GM18508 (cell line): Measurements from ENCODE around the gene CEP131.

ENCODE experiments used
- ATAC-seq: cut with Tn5 transposase; IDR thresholded peaks from one replicate; pipeline ENCODE4 v1.9.1; 2021; ENCODE audit warnings: moderate number of reproducible peaks; ENCODE audit not compliant: insufficient read depth, unreplicated experiment

The CEP131 gene

DNA sequence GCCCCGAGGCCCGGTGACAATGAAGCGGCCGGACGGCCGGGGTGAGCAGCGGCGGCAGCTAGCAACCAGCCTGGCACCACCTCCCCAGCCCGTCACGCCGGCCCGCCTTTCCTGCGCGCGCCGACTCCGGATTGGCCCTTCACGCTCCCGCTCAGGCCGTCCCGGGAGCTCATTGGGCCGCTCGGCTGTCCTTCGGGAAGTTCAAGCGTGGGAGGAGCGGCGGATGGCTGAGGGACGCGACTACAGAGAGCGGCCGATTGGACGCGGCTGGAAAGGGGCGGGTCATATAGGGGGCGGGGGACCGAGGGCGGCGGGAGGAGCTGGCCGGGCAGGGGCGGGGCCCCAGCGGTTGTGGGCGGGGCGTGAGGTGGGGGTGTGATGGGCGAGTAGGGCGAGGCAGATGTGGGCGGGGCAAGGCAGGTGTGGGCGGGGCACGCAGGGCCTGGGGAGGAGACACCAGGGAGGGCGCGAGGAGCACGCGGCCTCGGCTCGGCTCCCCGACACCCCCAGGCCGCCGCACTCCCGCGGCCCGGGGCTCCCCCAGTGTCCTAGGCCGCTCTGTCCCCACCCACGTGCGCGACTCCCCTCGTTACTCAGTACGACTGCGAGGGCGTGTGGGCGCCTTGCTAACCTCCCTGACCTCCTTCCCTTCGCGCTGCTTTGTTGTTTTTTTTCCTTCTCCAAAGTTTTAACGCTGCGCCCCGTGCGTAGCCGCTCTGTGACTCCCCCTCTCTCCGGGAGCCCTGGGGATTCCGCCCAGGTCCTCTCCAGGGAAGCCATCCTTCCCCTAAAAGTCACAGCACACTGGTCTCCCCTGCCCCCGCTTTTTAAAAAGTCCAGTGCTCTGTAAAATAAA, at the start of gene CEP131:
Gene CEP131 (minus strand): TSS at position 60 of the 856 bp plus-strand sequence. CDS start 2,909 bp downstream, outside the sequence.
- peak; percentile 67 for ATAC-seq

DNA sequence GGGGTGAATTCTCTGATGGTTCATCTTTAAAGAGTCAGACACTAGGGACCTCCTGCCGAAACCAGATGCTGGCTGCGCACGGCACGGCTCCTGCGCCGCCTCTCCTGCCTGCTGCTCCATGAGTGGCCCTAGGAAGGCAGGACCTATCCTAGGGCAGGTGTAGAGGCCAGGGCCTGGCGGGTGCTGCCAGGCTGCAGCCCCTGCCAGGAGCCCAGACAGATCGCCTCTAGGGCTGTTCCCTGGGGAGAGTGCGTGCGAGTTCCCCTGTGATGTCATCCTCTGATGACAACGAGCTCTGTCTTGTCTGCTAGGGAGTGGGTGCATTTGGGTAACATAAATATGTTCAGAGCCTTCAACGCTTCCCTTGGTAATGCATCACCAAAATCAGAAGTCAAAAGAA, 48.5 kb upstream of the CEP131 start:
- ATAC-seq: no peak

DNA sequence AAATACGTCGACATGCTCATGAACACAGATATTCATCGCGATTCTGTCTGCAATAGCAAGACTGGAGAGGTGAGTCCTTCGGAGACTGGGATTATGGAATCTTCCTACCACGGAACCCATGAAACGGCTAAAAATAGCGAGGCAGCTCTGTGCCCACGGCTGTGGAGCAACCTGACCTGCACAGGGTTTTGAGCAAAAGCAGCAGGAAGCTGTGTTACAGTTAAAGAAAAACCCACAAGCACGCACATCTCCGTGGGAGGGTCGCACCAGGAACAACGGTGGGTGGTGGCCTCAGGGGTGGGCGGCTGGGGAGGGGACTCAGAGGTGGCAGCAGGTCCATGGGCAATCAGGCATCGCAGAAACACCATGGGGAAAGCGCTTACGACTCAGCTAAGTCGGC, 47.5 kb upstream of the CEP131 start:
- no peak for ATAC-seq

DNA sequence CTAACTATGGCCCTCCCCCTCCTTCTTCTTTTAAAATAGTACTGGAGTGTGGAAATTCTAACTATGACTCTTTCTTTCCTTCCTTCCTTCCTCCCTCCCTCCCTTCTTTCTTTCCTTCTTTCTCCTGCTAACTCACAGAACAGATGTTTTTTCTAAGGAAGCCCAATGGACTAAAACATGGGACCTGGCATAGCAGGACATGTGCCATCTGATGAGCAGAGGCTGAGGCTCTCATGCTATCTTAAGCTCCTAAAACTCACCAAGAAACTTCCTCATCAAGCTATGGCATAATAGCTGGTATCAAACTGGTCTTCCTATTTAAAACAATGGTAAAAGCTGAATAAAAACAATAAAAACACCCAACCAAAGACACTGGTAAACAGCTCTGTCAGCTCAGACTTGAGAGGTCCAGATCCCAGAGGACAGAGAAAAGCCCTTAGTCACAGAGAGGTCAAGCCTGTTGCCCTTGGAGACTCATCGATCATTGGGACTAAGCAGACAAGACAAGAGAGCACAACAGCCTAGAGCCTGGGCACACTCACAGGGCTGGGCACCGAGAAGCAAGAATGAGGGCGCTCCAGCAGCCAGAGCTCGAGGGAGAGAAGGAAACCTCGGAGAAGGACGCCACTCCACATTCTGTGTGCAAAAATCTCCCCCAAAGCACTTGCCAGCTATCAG, 44.8 kb upstream of the CEP131 start:
- no peak for ATAC-seq

DNA sequence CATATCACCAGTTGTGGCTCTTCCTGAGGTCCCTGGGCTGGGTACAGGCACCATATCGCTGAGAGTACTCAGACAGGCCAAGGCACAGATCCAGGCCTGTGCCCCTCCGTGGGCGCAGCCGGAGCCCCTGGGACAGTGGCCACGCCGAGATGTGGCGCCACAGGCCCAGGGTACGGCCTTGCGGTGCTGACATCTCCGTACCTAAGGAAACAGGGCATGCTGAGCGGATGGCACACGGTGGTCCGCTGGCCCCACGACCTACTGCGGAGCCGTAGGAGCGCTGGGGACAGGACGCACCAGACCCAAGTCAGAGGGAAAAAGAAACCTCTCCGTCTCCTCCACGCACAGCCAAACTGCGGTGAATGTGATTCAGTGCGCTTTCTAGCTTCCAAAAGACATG, 42.8 kb upstream of the CEP131 start:
- no peak for ATAC-seq

DNA sequence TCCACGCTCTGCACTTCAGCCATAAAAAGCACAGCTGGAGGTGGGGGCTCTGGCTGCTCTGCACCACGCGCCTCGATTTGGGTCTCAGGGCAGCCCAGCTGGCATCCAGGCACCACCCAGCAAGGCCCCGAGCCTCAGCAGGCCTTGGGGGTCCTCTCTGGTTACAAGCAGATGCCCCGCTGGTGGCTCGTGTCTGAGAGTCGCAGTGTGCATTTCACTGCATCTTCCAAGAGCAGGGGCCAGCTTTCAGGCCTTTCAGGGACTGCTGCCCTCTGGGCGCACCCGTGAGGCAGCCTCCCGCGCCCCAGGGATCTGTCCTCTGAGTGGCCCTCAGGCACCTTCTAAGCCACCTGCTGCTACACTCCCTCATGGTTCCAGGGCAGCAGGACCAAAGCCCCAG, 41.9 kb upstream of the CEP131 start:
- ATAC-seq: no peak

DNA sequence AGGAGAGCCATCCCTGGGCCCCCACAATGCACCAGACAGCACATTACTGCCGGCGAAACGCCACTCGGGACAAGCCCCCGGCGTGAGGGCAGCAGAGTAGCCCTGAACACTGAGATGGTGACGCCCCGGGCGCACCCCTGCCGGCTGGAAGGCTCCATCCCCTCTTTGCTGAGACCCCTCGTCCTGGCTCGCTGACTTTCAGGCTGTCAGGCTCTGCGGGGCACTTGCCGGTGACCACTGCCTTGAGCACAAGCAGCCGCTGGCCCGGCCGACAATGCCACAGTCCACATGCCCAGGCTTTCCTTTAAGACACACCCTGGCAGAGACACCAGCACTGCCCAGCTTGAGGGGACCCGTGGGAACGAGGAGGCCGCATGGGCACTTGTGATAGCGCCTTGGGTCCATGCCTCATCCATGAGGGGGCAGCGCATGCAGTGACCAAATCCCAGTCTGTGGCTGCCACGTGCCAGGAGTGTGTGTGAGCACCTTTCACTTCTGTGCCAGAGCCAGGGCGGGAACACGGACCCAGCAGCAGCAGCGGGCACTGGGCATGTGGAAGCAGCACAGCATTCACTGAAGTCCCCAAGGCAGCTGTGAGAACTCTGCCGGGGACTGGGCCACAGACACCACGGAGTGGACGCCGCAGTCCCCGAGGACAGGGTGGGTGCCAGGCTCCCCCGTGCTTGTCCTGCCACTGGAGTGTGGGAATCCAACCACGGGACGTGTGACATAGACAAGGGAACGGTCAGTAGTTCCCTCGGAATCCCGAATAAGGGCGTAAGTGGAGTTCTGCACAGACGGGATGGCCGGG, 40.8 kb upstream of the CEP131 start:
- no peak for ATAC-seq

DNA sequence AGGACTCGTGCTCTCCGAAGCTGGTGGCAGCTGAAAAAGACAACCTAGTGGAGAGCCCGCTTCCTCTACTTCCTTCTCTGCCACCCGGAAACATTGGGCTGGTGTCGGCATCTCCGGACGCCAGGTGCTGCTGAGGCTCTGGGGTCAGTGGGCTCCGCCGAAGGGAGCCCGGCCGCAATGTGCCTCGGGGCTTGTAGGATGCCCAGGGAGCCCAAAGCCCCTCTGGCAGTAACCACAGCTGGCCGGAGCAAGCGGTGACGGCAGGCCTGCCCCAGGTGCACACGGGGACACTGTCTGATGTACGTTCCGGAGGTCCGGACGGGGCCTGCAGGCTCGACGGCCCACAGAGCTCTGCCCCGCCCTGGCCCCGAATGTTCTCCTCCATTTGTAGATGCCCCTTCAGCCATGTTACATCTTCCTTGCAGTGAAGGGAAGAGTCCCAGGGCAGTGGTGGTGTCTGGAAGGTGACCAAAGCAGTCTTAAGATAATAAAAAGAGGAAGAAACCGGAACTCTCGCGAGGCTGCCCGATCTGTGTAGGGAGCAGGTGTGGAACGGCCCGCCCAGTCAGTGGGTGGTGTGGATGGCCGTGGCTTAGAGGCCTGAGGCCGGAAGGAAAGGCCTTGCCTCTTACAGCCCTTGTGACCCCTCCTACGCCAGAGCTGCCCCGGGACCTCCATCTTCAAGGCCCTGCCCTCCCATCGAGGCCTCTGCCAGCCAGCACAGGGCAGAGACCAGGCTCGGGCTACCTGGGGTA, 39.0 kb upstream of the CEP131 start:
- ATAC-seq: no peak

DNA sequence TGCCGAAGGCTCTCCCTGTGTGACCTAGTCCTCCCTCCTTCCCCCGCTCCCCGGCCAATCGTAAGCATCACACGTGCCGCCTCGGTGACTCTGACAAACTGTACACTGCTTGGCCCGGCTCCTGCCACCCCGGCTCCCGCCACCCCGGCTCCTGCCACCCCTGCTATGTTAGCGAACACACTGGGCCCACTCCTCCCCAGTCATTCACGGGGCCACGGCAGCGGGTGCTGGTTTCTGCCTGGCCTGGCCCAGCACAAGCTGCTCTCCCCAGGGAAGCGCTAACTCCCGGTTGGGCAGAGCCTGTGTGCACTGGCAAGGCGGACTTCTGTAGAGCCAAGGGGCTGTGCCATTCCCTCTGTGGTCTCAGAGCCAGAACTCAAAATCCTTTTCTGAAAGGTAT, 38.3 kb upstream of the CEP131 start:
- no peak for ATAC-seq

DNA sequence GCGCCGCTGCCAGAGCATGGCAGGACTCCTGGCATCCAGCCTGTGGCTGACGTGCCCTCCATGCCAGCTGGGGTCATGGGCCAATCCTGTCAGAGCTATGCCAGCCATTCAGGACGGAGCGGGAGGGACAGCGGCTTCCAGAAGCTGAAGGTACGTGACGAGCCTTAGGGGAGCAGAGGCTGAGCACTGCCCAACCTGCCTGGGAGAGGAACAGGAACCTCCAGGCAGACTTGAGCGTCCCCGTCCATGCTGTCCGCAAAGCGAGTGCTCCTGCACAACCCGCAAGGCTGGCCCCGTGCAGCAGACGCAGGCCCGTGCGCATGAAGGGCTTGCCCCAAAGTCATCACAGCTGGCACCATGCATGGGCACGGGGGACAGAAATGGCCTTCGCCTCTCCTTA, 37.9 kb upstream of the CEP131 start:
- no peak for ATAC-seq

DNA sequence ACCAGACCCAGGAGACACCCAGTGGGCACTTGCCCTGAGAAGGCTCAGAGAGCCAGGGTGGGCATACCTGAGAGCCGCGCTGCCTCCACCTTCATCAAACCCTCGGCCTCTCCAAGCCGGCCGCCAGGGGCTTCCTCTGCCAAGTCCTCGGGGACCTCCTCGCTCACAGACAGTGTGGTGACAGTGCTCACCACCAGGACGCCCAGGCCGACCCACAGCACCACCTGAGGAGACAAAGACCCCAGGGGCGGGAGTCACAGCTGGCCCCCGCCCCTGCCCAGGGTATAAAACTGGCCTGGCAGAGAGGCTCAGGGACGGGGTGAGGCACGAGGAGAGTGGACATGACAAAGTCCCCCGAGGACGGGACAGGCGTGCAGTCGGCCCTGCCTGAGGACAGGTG, 37.4 kb upstream of the CEP131 start:
- ATAC-seq: no peak

DNA sequence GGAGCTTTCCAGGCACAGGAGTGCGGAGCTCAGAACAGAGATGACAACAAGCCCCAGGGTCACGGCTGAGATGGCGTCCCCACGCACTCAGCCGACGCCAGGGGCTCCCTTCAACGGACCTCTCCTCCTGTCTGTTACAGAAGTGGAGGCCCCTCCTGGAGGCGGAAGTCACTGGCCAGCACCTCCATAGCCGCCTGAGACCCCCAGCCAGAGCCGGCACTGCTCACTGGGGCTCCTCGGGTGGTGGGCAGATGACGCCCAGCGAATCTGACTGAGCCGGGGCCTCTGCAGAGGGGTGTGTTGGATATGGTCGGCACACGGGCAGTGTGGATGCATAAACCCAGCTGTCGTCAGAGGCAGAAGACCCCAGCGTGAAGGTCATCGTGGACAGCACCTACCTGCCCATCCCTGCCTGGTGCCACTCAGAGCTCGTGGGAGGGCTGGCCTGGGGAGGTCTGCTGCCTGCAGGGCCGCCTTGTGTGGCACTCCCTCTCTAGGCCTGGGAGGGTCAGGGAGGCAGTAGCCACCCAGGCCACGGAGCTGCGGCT, 36.4 kb upstream of the CEP131 start:
- no peak for ATAC-seq

DNA sequence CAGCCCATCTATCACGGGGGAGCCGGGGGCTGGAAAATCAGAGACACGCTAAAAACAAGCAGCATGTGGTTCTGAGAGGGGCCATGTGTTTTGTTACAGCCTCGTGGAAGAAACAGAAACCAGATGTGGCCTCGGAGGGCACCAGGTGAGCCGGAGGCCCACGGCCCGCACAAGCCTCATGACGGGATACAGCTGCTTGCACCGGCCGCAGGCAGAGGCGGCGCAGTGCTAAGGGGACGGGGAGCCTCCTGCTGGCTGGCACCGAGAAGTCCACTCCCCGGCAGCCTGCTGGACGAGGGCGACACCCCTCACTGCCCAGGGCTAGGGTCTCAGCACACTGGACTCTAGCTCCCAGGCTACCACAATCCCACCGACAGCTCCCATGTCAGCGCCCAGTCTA, 35.5 kb upstream of the CEP131 start:
- ATAC-seq: no peak

DNA sequence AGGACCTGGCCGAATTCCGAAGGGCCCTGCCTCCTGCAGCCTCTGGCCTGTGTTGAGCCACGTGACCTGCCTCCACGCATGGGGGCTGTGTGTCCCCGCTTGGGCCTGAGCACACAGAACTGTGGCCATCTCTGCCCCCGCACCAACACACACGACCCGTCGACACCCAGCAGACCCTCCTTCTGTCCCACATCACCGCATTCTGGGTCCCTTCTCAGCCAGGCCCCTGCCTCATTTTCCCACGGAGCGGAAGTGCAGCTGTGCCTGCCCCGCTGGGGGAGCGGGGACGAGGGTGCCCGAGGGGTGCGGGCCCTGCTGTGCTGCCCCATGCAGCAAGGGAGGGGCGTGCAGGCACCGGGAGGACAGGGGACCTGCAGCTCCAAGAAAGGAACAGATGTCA, 34.8 kb upstream of the CEP131 start:
- ATAC-seq: no peak

DNA sequence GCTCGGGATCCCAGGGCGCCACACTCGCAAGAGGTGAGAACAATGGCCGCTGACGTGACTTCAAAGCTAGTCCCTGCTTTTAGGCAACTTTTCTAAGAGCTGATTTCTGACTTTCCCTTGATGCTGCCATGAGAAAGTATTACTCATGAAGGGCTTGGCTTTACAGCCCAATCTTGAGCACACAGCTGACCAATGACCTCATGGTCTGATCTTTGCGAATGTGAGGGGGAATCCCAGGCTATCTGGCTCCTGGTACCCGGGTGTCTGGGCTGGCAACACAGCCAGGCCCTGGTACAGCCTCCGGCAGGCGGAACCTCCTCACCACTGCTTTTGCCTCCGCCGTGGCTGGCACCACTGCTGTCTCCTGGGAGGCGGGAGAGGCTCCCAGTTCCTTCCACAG, 33.9 kb upstream of the CEP131 start:
- no peak for ATAC-seq

DNA sequence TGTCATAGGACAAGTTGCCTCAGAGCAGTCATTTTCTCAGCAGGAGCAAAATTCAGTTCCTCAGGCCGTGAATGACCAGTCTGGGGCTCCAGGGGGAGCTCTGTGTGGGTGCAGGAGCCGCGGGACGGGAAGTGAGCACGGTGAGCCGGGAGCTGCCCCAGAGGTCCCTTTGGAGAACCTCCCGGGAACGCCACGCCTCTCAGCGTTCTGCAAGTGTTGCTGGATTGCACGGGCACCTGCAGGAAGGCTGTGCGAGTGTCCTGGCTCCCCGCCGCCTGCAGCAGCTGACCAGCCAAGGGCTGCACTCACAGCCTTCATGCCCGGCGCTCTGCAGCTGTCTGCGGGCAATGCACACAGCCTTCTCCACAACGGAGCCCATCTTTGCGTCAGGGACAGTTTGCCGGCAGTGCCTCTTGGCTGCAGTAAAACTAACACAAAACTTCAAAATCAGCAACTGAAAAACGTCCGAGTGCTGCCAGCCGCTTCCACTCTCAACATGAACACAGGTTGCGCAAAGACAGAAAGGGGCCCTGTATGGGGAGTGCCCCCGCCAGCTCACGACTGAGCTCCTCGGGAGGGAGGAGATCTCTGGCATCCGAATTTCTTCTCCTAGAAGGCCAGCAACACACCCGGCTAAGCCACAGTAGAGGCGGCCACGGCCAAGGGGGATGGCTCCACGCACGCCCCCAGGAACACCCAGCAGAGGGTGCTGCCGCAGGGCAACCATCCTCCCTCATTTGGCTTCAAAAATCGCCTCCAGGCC, 32.4 kb upstream of the CEP131 start:
- ATAC-seq: no peak

DNA sequence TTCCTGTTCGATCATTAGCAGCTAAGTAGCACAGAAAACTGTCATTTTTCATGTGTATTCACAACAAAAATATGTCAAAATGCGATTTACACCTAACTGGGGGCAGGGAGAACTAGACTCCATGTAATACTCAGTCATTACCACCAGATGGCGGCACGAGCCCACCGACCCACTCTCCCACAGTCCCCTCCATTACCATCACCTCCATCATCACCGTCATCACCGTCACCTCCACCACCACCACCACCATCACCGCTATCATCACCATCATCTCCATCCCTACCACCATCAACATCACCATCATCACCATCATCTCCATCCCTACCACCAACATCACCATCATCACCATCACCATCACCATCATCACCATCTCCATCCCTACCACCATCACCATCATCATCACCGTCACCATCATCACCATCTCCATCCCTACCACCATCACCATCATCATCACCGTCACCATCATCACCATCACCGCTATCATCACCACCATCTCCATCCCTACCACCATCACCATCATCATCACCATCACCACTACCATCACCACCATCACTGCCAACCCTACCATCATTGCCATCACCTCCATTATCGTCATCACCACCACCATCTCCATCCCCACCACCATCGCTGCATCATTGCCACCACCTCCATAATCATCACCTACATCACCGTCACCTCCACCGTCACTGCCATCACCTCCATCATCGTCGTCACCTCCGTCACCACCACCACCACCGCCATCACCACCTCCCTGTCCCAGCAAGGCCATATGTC, 30.8 kb upstream of the CEP131 start:
- ATAC-seq: no peak

DNA sequence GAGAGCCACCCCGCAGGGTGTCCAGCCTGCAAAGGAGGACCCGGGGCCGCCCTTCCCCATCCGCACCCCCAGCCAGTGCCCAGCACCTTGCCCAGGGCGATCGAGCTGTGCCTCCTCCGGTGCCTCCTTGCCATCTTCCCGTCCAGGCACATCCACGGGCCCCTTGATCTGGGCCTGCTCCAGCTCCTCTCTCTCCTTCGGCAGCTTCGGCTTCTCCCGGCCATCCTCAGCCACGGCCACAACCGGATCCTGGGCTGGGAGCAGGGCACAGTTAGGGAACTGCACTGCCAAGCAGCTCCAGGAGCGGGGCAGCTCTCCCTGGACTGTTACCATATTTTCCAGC, 30.2 kb upstream of the CEP131 start:
- no peak for ATAC-seq
